ENCODE data around the gene MLEC. TPM values are rescaled to one million over a fixed set of nuclear protein-coding genes. Genes with fewer than 3 reads are reported as not detected.
A peak's percentile ranks its signal among the peaks of the same experiment; 100 is the strongest.

Gene MLEC
- total RNA-seq, 1 donor from 2014 or later = 144 TPM

DNA sequence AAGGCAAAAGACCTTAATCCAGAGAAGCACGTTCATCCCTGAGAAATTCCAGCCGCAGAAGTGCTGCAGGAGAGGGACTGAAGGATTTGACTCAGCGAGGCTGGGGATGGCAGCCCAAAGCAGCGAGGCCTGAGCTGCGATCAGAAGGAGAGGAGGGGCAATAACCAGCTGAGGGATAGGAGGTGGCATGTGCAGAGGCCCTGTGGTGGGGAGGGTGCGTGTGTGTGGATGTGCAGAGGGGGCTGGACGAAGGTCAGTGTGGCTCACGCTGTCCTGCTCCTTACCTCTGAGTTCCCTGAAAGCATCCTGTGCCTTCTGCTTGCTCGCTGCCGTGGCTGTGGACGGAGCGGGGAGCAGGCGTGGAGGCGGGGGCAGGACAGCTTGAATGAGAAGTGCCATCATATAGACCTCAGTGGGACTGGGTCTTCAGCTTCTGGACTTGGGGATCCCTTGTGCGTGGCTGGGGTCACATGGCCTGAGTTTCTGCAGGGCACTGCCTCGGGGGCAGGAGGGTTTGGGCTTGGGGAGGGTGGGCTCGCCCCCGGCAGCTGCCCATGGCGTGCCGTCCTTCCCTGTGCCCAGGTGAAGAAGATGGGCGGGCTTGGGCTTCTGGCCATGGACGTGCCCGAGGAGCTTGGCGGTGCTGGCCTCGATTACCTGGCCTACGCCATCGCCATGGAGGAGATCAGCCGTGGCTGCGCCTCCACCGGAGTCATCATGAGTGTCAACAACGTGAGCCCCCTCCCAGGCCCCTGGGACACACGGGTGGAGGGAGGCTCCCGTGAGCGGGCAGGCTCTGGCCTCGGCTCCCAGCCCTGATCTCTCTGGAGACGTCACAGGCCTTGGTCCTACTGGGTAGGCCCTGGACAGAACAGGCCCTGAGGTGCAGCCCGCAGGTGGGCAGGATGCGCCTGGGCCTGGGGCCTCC, 49.7 kb downstream of the MLEC start:
- no peaks in the 10 kb centered on the region for H3K9me3 Mint-ChIP-seq (ENCODE audit: low read depth)
- no peak overlapping the region for H3K27ac Mint-ChIP-seq (ENCODE audit: unreplicated experiment)
- H3K36me3 Mint-ChIP-seq (ENCODE audit: low read depth) = peaks cover 6% of the 10 kb centered on the region
- H3K4me1 Mint-ChIP-seq (ENCODE audit: low read depth) = no peaks in the 10 kb centered on the region
- peak; percentile 89 for DNase-seq (ENCODE audit: low spot score)
- TF ChIP-seq, protein P1, sequence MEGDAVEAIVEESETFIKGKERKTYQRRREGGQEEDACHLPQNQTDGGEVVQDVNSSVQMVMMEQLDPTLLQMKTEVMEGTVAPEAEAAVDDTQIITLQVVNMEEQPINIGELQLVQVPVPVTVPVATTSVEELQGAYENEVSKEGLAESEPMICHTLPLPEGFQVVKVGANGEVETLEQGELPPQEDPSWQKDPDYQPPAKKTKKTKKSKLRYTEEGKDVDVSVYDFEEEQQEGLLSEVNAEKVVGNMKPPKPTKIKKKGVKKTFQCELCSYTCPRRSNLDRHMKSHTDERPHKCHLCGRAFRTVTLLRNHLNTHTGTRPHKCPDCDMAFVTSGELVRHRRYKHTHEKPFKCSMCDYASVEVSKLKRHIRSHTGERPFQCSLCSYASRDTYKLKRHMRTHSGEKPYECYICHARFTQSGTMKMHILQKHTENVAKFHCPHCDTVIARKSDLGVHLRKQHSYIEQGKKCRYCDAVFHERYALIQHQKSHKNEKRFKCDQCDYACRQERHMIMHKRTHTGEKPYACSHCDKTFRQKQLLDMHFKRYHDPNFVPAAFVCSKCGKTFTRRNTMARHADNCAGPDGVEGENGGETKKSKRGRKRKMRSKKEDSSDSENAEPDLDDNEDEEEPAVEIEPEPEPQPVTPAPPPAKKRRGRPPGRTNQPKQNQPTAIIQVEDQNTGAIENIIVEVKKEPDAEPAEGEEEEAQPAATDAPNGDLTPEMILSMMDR (IDR thresholded peaks at IDR 0.05) = no peak
- no peaks in the 10 kb centered on the region for H3K27me3 Mint-ChIP-seq (ENCODE audit: low read depth)
- no peak overlapping the region for H3K4me3 Mint-ChIP-seq (ENCODE audit: unreplicated experiment)

DNA sequence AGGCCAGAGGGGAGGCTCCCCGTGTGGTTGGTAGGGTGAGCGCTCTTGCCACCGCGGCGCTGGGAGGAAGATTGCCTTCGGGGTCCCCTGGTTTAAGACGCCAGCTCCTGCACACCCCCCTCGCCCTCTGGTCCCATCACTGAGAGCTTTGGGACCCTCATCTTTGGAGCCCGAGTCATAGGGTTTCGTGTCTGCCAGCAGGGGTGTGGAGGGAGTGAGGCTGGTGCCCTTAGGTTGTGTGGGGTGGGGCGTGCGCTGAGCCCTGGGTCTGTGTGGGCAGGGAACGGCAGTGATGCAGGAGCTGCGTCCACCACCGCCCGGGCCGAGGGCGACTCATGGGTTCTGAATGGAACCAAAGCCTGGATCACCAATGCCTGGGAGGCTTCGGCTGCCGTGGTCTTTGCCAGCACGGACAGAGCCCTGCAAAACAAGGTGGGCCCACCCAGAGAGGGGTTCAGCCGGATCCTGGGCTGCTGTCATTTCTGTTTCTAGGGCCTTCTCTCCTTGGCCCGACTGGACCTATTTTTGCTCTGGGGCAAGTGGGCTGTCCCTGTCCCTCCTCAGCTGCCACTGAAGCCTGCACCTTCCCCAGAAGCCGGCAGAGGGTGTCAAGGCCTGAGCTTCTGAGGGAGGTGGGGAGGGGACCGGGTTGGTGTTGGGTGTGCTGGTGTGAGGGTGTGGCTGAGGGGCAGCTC, 50.8 kb downstream of the MLEC start:
- no peaks in the 10 kb centered on the region for H3K4me1 Mint-ChIP-seq (ENCODE audit: low read depth)
- peaks cover 4% of the 10 kb centered on the region for H3K36me3 Mint-ChIP-seq (ENCODE audit: low read depth)
- H3K4me3 Mint-ChIP-seq (ENCODE audit: unreplicated experiment) = no peak overlapping the region
- no peak overlapping the region for H3K27ac Mint-ChIP-seq (ENCODE audit: unreplicated experiment)
- peak; percentile 89 for DNase-seq (ENCODE audit: low spot score)
- TF ChIP-seq, protein P1 (IDR thresholded peaks at IDR 0.05) = peak; percentile 68
- no peaks in the 10 kb centered on the region for H3K9me3 Mint-ChIP-seq (ENCODE audit: low read depth)
- no peaks in the 10 kb centered on the region for H3K27me3 Mint-ChIP-seq (ENCODE audit: low read depth)

DNA sequence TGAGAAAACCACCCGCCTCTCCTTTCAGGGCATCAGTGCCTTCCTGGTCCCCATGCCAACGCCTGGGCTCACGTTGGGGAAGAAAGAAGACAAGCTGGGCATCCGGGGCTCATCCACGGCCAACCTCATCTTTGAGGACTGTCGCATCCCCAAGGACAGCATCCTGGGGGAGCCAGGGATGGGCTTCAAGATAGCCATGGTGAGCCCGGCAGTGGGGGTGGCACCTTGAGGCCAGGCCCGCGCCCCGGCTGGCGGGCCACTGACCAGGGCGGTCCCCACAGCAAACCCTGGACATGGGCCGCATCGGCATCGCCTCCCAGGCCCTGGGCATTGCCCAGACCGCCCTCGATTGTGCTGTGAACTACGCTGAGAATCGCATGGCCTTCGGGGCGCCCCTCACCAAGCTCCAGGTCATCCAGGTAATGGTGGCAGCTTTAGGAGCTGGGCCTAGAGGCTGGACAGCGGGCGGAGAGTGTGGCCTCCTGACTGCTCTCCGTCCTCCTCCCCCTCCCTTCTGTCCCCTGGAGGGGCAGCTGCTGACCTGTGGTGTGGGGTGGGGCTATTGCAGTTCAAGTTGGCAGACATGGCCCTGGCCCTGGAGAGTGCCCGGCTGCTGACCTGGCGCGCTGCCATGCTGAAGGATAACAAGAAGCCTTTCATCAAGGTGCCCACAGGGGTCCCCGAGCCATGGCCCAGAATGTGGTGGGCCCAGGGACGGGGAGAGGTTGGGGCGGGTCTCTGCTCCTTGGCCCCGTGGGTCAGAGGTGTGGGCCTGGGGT, 51.5 kb downstream of the MLEC start:
- Mint-ChIP-seq H3K27ac (ENCODE audit: unreplicated experiment) (no peak overlapping the region), H3K4me3 (ENCODE audit: unreplicated experiment) (no peak overlapping the region), H3K36me3 (ENCODE audit: low read depth) (peaks cover 4% of the 10 kb centered on the region), H3K27me3 (ENCODE audit: low read depth) (no peaks in the 10 kb centered on the region), H3K9me3 (ENCODE audit: low read depth) (no peaks in the 10 kb centered on the region), H3K4me1 (ENCODE audit: low read depth) (no peaks in the 10 kb centered on the region)
- TF ChIP-seq, protein P1 (IDR thresholded peaks at IDR 0.05) = no peak
- peak; percentile 91 for DNase-seq (ENCODE audit: low spot score)

DNA sequence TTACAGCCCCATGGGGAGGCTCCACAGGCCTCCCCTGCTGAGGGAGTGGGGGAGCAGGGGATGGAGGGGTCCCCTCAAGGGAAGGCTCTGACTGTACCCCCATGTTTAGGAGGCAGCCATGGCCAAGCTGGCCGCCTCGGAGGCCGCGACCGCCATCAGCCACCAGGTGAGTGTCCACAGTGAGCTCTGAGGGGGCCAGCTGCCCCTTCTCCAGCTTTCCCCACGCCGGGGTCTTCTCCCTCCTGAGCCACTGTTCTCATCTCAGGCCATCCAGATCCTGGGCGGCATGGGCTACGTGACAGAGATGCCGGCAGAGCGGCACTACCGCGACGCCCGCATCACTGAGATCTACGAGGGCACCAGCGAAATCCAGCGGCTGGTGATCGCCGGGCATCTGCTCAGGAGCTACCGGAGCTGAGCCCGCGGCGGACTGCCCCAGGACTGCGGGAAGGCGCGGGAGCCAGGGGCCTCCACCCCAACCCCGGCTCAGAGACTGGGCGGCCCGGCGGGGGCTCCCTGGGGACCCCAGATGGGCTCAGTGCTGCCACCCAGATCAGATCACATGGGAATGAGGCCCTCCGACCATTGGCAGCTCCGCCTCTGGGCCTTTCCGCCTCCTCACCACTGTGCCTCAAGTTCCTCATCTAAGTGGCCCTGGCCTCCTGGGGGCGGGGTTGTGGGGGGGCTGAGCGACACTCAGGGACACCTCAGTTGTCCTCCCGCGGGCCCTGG, 52.2 kb downstream of the MLEC start:
- Mint-ChIP-seq H3K9me3 (ENCODE audit: low read depth) (no peaks in the 10 kb centered on the region), H3K36me3 (ENCODE audit: low read depth) (peaks cover 1% of the 10 kb centered on the region), H3K4me3 (ENCODE audit: unreplicated experiment) (no peak overlapping the region), H3K4me1 (ENCODE audit: low read depth) (no peaks in the 10 kb centered on the region), H3K27me3 (ENCODE audit: low read depth) (no peaks in the 10 kb centered on the region), H3K27ac (ENCODE audit: unreplicated experiment) (no peak overlapping the region)
- TF ChIP-seq, protein P1 (IDR thresholded peaks at IDR 0.05) = no peak
- peak; percentile 79 for DNase-seq (ENCODE audit: low spot score)

Data from chondrocyte (in vitro differentiated cells).